ENCODE results near the gene RCC2.

The RCC2 gene

DNA sequence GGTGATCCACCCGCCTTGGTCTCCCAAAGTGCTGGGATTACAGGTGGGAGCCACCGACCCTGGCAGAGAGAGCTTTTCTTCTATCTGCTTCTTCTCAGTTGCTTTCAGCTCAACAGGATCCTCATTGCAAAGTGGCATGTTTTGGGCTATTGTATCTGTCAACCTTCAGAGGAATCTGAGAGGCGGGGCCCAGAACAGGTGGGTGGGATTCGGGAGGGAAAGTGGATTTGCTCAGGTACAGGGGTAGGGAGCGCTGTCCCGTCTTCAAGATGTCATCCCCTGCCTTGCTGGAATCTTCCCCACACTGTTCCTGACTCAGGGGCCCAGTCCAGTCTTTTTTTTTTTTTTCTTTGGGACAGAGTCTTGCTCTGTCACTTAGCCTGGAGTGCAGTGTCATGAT lies 26.9 kb upstream of the RCC2 start:
- H3K27ac ChIP-seq (ENCODE audit: poor library complexity, severe bottlenecking) = no peak overlapping the region
- H3K36me3 ChIP-seq (ENCODE audit: low read depth) = no peaks in the 10 kb centered on the region
- H3K4me1 ChIP-seq (ENCODE audit: insufficient read depth, poor library complexity, severe bottlenecking) = no peaks in the 10 kb centered on the region
- no peaks in the 10 kb centered on the region for H3K9me3 ChIP-seq (ENCODE audit: severe bottlenecking)
- ATAC-seq (ENCODE audit: low read depth) (no peak), DNase-seq (ENCODE audit: low spot score) (no peak)
- H3K4me3 ChIP-seq (ENCODE audit: severe bottlenecking) = no peak overlapping the region
- TF ChIP-seq, protein P1, sequence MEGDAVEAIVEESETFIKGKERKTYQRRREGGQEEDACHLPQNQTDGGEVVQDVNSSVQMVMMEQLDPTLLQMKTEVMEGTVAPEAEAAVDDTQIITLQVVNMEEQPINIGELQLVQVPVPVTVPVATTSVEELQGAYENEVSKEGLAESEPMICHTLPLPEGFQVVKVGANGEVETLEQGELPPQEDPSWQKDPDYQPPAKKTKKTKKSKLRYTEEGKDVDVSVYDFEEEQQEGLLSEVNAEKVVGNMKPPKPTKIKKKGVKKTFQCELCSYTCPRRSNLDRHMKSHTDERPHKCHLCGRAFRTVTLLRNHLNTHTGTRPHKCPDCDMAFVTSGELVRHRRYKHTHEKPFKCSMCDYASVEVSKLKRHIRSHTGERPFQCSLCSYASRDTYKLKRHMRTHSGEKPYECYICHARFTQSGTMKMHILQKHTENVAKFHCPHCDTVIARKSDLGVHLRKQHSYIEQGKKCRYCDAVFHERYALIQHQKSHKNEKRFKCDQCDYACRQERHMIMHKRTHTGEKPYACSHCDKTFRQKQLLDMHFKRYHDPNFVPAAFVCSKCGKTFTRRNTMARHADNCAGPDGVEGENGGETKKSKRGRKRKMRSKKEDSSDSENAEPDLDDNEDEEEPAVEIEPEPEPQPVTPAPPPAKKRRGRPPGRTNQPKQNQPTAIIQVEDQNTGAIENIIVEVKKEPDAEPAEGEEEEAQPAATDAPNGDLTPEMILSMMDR (IDR thresholded peaks at IDR 0.05; ENCODE audit: poor library complexity, severe bottlenecking) = no peak
- no peaks in the 10 kb centered on the region for H3K27me3 ChIP-seq (ENCODE audit: insufficient read depth, poor library complexity, severe bottlenecking)

DNA sequence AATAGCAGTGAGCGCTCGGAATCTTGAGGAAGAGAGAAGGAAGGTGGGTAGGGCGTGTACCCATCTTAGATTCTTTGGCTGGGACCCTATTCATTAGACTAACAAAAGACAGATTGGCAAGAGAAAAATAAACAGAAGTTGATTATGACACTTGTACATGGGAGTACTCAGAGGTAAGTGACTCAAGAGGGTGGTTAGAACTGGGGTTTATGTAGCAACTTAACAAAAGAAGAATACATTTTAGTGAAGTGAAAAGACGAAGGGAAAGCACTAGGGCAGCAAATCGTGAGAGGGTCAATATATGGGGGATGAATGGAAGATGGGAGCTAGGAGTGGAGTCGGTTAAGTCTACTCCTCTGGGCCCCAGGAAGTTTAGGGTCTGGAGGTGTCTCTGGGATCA lies 25.8 kb upstream of the RCC2 start:
- peaks cover 3% of the 10 kb centered on the region for H3K4me1 ChIP-seq (ENCODE audit: insufficient read depth, poor library complexity, severe bottlenecking)
- H3K36me3 ChIP-seq (ENCODE audit: low read depth) = no peaks in the 10 kb centered on the region
- no peaks in the 10 kb centered on the region for H3K9me3 ChIP-seq (ENCODE audit: severe bottlenecking)
- 0 out of 3 replicates have a peak, but pooled peaks have one; percentile 4 for ATAC-seq (ENCODE audit: low read depth)
- TF ChIP-seq, protein P1 (IDR thresholded peaks at IDR 0.05; ENCODE audit: poor library complexity, severe bottlenecking) = no peak
- DNase-seq (ENCODE audit: low spot score) = no peak
- no peak overlapping the region for H3K4me3 ChIP-seq (ENCODE audit: severe bottlenecking)
- no peaks in the 10 kb centered on the region for H3K27me3 ChIP-seq (ENCODE audit: insufficient read depth, poor library complexity, severe bottlenecking)
- H3K27ac ChIP-seq (ENCODE audit: poor library complexity, severe bottlenecking) = no peak overlapping the region

DNA sequence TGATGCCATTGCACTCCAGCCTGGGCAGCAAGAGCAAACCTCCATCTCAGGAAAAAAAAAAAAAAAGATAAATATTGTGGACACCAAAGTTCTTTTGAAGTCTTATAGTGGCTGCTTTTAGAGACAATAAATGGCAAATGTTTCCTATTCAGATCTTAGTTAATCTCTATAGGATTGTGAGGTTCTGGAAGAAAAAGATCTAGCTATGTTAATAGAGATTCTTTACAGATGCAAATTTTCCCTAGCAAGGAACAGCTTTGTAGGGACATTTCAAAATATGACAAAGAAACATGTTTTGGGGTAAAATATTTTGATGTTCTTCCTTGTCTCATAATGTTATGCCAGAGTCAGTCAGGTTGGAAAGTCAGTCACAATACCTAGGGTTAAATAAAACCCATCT lies 24.5 kb upstream of the RCC2 start:
- Histone ChIP-seq H3K36me3 (ENCODE audit: low read depth) (no peaks in the 10 kb centered on the region), H3K27ac (ENCODE audit: poor library complexity, severe bottlenecking) (no peak overlapping the region), H3K27me3 (ENCODE audit: insufficient read depth, poor library complexity, severe bottlenecking) (no peaks in the 10 kb centered on the region), H3K9me3 (ENCODE audit: severe bottlenecking) (no peaks in the 10 kb centered on the region), H3K4me1 (ENCODE audit: insufficient read depth, poor library complexity, severe bottlenecking) (peaks cover 6% of the 10 kb centered on the region), H3K4me3 (ENCODE audit: severe bottlenecking) (no peak overlapping the region)
- DNase-seq (ENCODE audit: low spot score) (no peak), ATAC-seq (ENCODE audit: low read depth) (no peak)
- TF ChIP-seq, protein P1 (IDR thresholded peaks at IDR 0.05; ENCODE audit: poor library complexity, severe bottlenecking) = no peak

DNA sequence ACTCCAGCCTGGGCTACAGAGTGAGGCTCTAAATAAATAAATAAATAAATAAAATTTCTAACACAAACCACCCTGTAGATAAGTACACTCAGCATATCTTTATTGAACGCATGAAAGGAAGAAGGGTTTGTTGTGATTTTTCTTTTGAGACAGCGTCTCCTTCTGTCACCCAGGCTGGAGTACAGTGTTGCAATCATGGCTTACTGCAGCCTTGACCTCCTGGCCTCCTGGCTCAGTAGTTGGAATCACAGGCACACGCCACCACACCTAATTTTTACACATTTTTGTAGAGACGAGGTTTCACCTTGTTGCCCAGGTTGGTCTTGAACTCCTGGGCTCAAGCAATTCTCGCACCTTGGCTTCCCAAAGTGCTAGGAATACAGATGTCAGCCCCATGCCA lies 23.2 kb upstream of the RCC2 start:
- Histone ChIP-seq H3K4me3 (ENCODE audit: severe bottlenecking) (no peak overlapping the region), H3K4me1 (ENCODE audit: insufficient read depth, poor library complexity, severe bottlenecking) (peaks cover 6% of the 10 kb centered on the region), H3K36me3 (ENCODE audit: low read depth) (no peaks in the 10 kb centered on the region), H3K27me3 (ENCODE audit: insufficient read depth, poor library complexity, severe bottlenecking) (no peaks in the 10 kb centered on the region), H3K27ac (ENCODE audit: poor library complexity, severe bottlenecking) (no peak overlapping the region), H3K9me3 (ENCODE audit: severe bottlenecking) (no peaks in the 10 kb centered on the region)
- TF ChIP-seq, protein P1 (IDR thresholded peaks at IDR 0.05; ENCODE audit: poor library complexity, severe bottlenecking) = no peak
- DNase-seq (ENCODE audit: low spot score) = no peak
- ATAC-seq (ENCODE audit: low read depth) = no peak

DNA sequence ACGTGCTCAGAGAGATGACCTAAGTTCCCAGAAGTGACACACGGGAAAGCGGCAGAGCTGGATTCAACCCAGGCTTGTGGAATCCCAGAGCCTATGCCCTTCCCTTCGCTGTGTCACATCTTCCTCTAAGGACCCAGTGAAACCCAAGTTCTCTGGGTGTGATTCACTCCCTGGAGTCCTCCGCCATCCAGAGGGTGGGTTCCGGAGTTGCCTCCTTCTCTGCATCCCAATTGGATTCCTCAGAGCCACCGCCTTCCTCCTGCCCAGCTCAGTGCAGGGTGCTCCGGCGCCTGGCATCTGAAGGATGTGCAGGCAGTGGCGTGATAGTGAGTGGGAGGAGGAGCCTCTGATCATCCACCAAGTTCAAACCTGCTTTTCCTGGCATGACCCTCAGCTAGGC lies 20.7 kb upstream of the RCC2 start:
- H3K27ac ChIP-seq (ENCODE audit: poor library complexity, severe bottlenecking) = peak overlapping the region; percentile 82
- H3K27me3 ChIP-seq (ENCODE audit: insufficient read depth, poor library complexity, severe bottlenecking) = no peaks in the 10 kb centered on the region
- H3K36me3 ChIP-seq (ENCODE audit: low read depth) = no peaks in the 10 kb centered on the region
- peak; percentile 99 for ATAC-seq (ENCODE audit: low read depth)
- TF ChIP-seq, protein P1 (IDR thresholded peaks at IDR 0.05; ENCODE audit: poor library complexity, severe bottlenecking) = peak; percentile 16
- peaks cover 6% of the 10 kb centered on the region for H3K4me1 ChIP-seq (ENCODE audit: insufficient read depth, poor library complexity, severe bottlenecking)
- H3K4me3 ChIP-seq (ENCODE audit: severe bottlenecking) = no peak overlapping the region
- DNase-seq (ENCODE audit: low spot score) = peak; percentile 97
- no peaks in the 10 kb centered on the region for H3K9me3 ChIP-seq (ENCODE audit: severe bottlenecking)
